Measurements from ENCODE around the gene ITPR1.

The ITPR1 gene

DNA sequence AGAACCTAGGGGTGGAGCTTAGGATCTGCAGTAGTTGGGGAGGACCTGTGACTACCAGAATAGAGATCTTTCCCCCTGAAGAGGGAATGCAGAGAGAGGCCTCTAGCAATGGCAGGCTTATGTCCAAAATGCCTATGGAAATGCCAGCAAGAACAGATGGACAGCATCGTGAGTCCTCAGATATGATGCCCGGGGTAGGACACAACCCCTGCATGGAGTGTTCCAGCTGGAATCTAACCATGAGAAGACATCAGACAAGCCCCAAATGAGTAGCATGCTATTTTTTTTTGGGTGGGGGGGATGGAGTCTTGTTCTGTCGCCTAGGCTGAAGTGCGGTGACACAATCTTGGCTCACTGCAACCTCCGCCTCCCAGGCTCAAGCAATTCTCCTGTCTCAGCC is 111.5 kb downstream of the ITPR1 start:
- in situ Hi-C loops (cut with HindIII; ENCODE audit: low sequenced_read_pairs): no loop called here
- H3K4me3 ChIP-seq (ENCODE audit: low read depth, low read length): no peak overlapping the region
- DNase-seq (ENCODE audit: low read depth): no peak
- TF ChIP-seq, protein P1, sequence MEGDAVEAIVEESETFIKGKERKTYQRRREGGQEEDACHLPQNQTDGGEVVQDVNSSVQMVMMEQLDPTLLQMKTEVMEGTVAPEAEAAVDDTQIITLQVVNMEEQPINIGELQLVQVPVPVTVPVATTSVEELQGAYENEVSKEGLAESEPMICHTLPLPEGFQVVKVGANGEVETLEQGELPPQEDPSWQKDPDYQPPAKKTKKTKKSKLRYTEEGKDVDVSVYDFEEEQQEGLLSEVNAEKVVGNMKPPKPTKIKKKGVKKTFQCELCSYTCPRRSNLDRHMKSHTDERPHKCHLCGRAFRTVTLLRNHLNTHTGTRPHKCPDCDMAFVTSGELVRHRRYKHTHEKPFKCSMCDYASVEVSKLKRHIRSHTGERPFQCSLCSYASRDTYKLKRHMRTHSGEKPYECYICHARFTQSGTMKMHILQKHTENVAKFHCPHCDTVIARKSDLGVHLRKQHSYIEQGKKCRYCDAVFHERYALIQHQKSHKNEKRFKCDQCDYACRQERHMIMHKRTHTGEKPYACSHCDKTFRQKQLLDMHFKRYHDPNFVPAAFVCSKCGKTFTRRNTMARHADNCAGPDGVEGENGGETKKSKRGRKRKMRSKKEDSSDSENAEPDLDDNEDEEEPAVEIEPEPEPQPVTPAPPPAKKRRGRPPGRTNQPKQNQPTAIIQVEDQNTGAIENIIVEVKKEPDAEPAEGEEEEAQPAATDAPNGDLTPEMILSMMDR (IDR thresholded peaks at IDR 0.05; ENCODE audit: low read depth, low read length, missing control alignments): no peak

DNA sequence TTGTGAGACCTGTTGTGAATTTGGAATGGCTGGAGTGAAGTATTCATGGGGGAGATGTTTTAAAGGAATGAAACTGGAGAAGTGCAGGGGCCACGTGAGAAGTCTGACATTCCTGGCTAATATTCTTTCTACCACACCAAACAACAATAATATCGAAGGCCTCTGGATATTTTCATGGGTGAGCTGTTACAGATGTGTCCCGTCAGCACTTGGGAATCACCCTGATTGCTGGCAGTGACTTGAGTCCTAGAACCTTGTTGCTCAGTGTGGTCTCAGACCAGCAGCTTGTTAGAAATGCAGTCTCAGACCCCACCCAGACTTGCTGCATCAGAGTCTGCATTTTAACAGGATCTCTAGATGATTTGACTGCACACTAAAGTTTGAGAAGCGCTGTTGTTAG is 113.8 kb downstream of the ITPR1 start:
- TF ChIP-seq, protein P1 (IDR thresholded peaks at IDR 0.05; ENCODE audit: low read depth, low read length, missing control alignments): no peak
- DNase-seq (ENCODE audit: low read depth): no peak
- H3K4me3 ChIP-seq (ENCODE audit: low read depth, low read length): no peak overlapping the region
- in situ Hi-C loops (cut with HindIII; ENCODE audit: low sequenced_read_pairs): no loop called here

DNA sequence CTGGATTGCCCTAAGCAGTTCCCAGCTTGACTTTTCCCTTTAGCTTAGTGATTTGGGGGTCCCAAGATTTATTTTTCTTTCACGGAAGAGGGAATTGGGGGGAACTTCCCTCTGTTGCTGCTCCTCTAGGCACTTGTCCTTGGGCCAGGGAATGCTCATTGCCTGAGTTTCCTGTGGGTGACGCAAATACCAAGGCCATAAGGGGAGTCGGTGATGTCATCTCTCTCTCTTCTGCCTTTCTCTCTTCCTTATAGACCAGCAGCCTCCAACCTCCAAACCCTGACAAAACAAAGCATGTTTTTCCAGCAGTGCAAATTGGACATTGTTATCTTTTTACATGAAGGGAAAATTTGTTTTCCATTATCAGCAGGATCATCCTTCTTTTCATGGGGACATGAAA is 120.2 kb downstream of the ITPR1 start:
- in situ Hi-C loops (cut with HindIII; ENCODE audit: low sequenced_read_pairs): no loop called here
- DNase-seq (ENCODE audit: low read depth): no peak
- no peak overlapping the region for H3K4me3 ChIP-seq (ENCODE audit: low read depth, low read length)
- TF ChIP-seq, protein P1 (IDR thresholded peaks at IDR 0.05; ENCODE audit: low read depth, low read length, missing control alignments): no peak

DNA sequence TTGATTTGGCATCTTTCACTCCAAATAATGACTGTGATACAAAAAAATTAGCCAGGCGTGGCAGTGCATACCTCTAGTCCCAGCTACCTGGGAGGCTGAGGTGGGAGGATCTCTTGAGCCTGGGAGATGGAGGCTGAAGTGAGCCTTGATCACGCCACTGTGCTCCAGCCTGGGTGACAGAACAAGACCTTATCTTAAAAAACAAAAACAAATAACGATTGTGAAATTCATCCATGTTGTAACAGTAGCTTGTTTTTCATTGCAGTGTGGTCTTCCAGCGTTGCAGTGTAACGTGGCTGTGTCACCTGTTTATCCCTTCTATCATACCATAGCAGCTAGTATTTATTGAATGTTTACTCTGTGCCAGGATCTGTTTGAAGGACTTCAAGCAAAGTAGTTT is 120.9 kb downstream of the ITPR1 start:
- in situ Hi-C loops (cut with HindIII; ENCODE audit: low sequenced_read_pairs): no loop called here
- TF ChIP-seq, protein P1 (IDR thresholded peaks at IDR 0.05; ENCODE audit: low read depth, low read length, missing control alignments): no peak
- DNase-seq (ENCODE audit: low read depth): no peak
- no peak overlapping the region for H3K4me3 ChIP-seq (ENCODE audit: low read depth, low read length)

DNA sequence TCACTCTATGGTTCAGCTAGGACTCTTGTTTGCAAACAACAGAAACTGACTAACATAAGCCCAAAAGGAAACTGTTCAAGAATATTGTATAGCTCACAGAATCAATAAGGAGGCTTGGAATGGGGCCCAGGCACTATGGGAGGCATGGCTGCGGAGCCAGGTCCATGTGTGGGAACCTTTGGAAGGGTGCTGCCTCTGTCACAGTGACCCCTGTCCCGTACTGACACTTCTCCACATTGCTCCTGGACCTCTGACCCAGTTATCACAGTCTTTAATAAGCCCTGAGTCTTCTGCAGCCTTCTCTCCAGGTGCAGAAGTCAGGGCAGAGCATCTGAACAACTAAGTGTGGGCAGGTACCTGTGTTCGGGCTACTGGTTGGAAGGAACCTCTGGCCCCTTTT is 121.8 kb downstream of the ITPR1 start:
- no peak overlapping the region for H3K4me3 ChIP-seq (ENCODE audit: low read depth, low read length)
- TF ChIP-seq, protein P1 (IDR thresholded peaks at IDR 0.05; ENCODE audit: low read depth, low read length, missing control alignments): no peak
- DNase-seq (ENCODE audit: low read depth): no peak
- in situ Hi-C loops (cut with HindIII; ENCODE audit: low sequenced_read_pairs): no loop called here

DNA sequence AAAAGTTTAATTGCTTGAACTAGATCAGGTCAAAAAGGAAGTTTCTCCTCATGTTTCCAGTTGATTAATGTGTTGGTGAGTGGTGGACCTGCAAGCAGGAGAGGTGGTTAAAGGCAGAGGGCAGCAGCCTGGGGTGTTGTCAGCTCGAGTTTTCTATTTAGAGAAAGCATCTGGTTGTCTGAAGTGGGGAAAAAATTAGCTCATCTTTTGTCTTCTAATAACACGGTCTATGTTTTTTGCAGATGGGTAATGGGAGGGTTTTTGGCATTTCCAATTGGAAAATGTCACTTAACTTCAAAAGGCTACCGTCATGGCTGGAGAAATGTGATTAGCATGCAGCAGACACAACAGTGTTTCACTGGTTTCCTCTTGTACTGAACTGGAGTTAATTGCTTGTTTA is 122.6 kb downstream of the ITPR1 start:
- in situ Hi-C loops (cut with HindIII; ENCODE audit: low sequenced_read_pairs): no loop called here
- DNase-seq (ENCODE audit: low read depth): no peak
- no peak overlapping the region for H3K4me3 ChIP-seq (ENCODE audit: low read depth, low read length)
- TF ChIP-seq, protein P1 (IDR thresholded peaks at IDR 0.05; ENCODE audit: low read depth, low read length, missing control alignments): no peak

Measured in astrocyte of the cerebellum (primary cell).